Natural killer cell (primary cell): Measurements from ENCODE around the gene PLCB1. TPM values are rescaled to one million over a fixed set of nuclear protein-coding genes. Genes with fewer than 3 reads are reported as not detected.

Experiments
- ATAC-seq, 3 donors: fragments of 150-1000 bp in 2 of 3; fragments of 200-7000 bp in 1 of 3; cut with Tn5 transposase; 1 replicate in 1 of 3; 2 replicates in 2 of 3; pipeline ENCODE4 v1.10.0; 2021; ENCODE audit warnings: mild to moderate bottlenecking in 2 of 3, moderate library complexity in 2 of 3
- DNase-seq, 2 donors: peaks; one replicate each; pipeline versions ENCODE4 v3.0.0 to v3.0.0-alpha.2; 2013 to 2021; ENCODE audit warnings: mixed read lengths in 1 of 2
- H3K27ac ChIP-seq: one replicate; pipeline ENCODE4 v1.5.1; 2013; ENCODE audit warnings: mild to moderate bottlenecking, low read length
- H3K27me3 ChIP-seq: one replicate; pipeline ENCODE4 v1.6.1; 2013; ENCODE audit warnings: low read length; ENCODE audit not compliant: control insufficient read depth, insufficient read depth
- H3K36me3 ChIP-seq: one replicate; pipeline ENCODE4 v1.6.1; 2013; ENCODE audit warnings: low read length; ENCODE audit not compliant: control insufficient read depth, insufficient read depth
- H3K4me1 ChIP-seq: one replicate; pipeline ENCODE4 v1.6.1; 2013; ENCODE audit warnings: low read length; ENCODE audit not compliant: control insufficient read depth, insufficient read depth
- H3K4me3 ChIP-seq: one replicate; pipeline ENCODE4 v1.5.1; 2013; ENCODE audit warnings: low read length
- H3K9me3 ChIP-seq: one replicate; pipeline ENCODE4 v1.6.1; 2013; ENCODE audit warnings: low read length; ENCODE audit not compliant: control insufficient read depth, insufficient read depth
- H3K27ac Mint-ChIP-seq, 2 donors: one replicate each; pipeline ENCODE4 v1.8.0; 2022; ENCODE audit warnings: mild to moderate bottlenecking in 2 of 2, mixed read lengths in 2 of 2, moderate library complexity in 1 of 2
- H3K27me3 Mint-ChIP-seq, 2 donors: one replicate each; pipeline ENCODE4 v1.8.0; 2022; ENCODE audit warnings: low read depth in 2 of 2, mixed read lengths in 2 of 2
- H3K36me3 Mint-ChIP-seq: one replicate; pipeline ENCODE4 v1.8.0; 2022; ENCODE audit warnings: mixed read lengths
- H3K4me1 Mint-ChIP-seq, 2 donors: one replicate each; pipeline ENCODE4 v1.8.0; 2022; ENCODE audit warnings: mixed read lengths in 2 of 2
- H3K4me3 Mint-ChIP-seq: one replicate; pipeline ENCODE4 v1.8.0; 2022; ENCODE audit warnings: mild to moderate bottlenecking, moderate library complexity, mixed read lengths
- H3K9me3 Mint-ChIP-seq, 2 donors: one replicate each; pipeline ENCODE4 v1.8.0; 2022; ENCODE audit warnings: mixed read lengths in 2 of 2
- CTCF ChIP-seq: fragments of 200-600 bp; IDR thresholded peaks from one replicate; pipeline ENCODE4 v1.8.0; 2022; ENCODE audit warnings: antibody characterized with exemption
- WGBS: methylation state at CpG from one replicate; pipeline ENCODE4 v1.1.7; 2013; ENCODE audit warnings: missing lambda C conversion rate; ENCODE audit not compliant: insufficient coverage; 5-methylcytosine and 5-hydroxymethylcytosine counted together
- intact Hi-C: fragments of 100-400 bp; cut with micrococcal nuclease; formaldehyde crosslinking; loops from one replicate; pipeline ENCODE4 v1.14.2; 2022
- total RNA-seq, 4 donors: library from RNA; stranded (reverse); fragments of 120-200 nt in 1 of 4; gene quantifications; one replicate each; pipeline versions ENCODE4 v1.2.3 to v1.2.4, GENCODE V29; 2013 to 2022

The PLCB1 gene
- total RNA-seq, 3 donors from 2014 or later (not counting 1 experiment from before 2014, with no cell fraction given): 48.7 to 66.2 (median 57.7) TPM

GRCh38 chr20:8190043-8190880, 58.2 kb downstream of the PLCB1 start:
- H3K27me3 Mint-ChIP-seq: no peaks in the 10 kb centered on the region
- WGBS: 87% methylated on average over 4 of the region's 7 CpGs
- no peaks in the 10 kb centered on the region for H3K27me3 ChIP-seq
- no peak for TF ChIP-seq CTCF
- H3K27ac ChIP-seq: no peak overlapping the region
- H3K4me3 Mint-ChIP-seq: no peak overlapping the region
- no peaks in the 10 kb centered on the region for H3K36me3 ChIP-seq
- peaks cover 4% of the 10 kb centered on the region for H3K4me1 ChIP-seq
- DNase-seq (no peak), ATAC-seq (no peak)
- H3K9me3 ChIP-seq: no peaks in the 10 kb centered on the region
- H3K36me3 Mint-ChIP-seq: peaks cover 16% of the 10 kb centered on the region
- intact Hi-C loops: no loop called here
- peaks cover 42 to 44% of the 10 kb centered on the region in 2 donors for H3K4me1 Mint-ChIP-seq
- no peak overlapping the region for H3K27ac Mint-ChIP-seq
- H3K4me3 ChIP-seq: no peak overlapping the region
- peaks cover 4 to 9% of the 10 kb centered on the region in 2 donors for H3K9me3 Mint-ChIP-seq

GRCh38 chr20:8194721-8195120, 62.7 kb downstream of the PLCB1 start:
- H3K36me3 ChIP-seq: no peaks in the 10 kb centered on the region
- H3K27me3 Mint-ChIP-seq: no peaks in the 10 kb centered on the region
- H3K4me3 Mint-ChIP-seq: no peak overlapping the region
- no peak for DNase-seq
- no peak for TF ChIP-seq CTCF
- H3K9me3 Mint-ChIP-seq: peaks cover 4 to 9% of the 10 kb centered on the region in 2 donors
- no peaks in the 10 kb centered on the region for H3K9me3 ChIP-seq
- H3K27ac ChIP-seq: no peak overlapping the region
- H3K27me3 ChIP-seq: no peaks in the 10 kb centered on the region
- H3K27ac Mint-ChIP-seq: no peak overlapping the region
- no peak overlapping the region for H3K4me3 ChIP-seq
- ATAC-seq: no peak
- H3K4me1 Mint-ChIP-seq: peaks cover 18 to 22% of the 10 kb centered on the region in 2 donors
- H3K4me1 ChIP-seq: no peaks in the 10 kb centered on the region
- intact Hi-C loops: no loop called here
- H3K36me3 Mint-ChIP-seq: peaks cover 16% of the 10 kb centered on the region

- H3K27me3 Mint-ChIP-seq: no peaks in the 10 kb centered on the region
- H3K4me3 Mint-ChIP-seq: no peak overlapping the region
- H3K27ac Mint-ChIP-seq: no peak overlapping the region
- H3K4me3 ChIP-seq: no peak overlapping the region
- H3K36me3 ChIP-seq: no peaks in the 10 kb centered on the region
- H3K27me3 ChIP-seq: no peaks in the 10 kb centered on the region
- intact Hi-C loops: no loop called here
- DNase-seq: no peak
- H3K4me1 Mint-ChIP-seq: peaks cover 18 to 22% of the 10 kb centered on the region in 2 donors
- H3K36me3 Mint-ChIP-seq: peaks cover 16% of the 10 kb centered on the region
- no peak overlapping the region for H3K27ac ChIP-seq
- no peak for ATAC-seq
- H3K4me1 ChIP-seq: no peaks in the 10 kb centered on the region
- no peak for TF ChIP-seq CTCF
- 100% methylated on average over 1 of the region's 1 CpG for WGBS
- peaks cover 4 to 9% of the 10 kb centered on the region in 2 donors for H3K9me3 Mint-ChIP-seq
- H3K9me3 ChIP-seq: no peaks in the 10 kb centered on the region
These were observed 64.0 kb downstream of the PLCB1 start for GRCh38 chr20:8196096-8196495.

GRCh38 chr20:8200220-8200619, 68.2 kb downstream of the PLCB1 start:
- intact Hi-C loops: no loop called here
- H3K4me1 ChIP-seq: no peaks in the 10 kb centered on the region
- Mint-ChIP-seq H3K27ac (no peak overlapping the region), H3K36me3 (no peaks in the 10 kb centered on the region), H3K27me3 (no peaks in the 10 kb centered on the region), H3K4me3 (no peak overlapping the region), H3K9me3 (no peaks in the 10 kb centered on the region), H3K4me1 (peaks cover 11% of the 10 kb centered on the region in 2 donors)
- TF ChIP-seq CTCF: no peak
- no peaks in the 10 kb centered on the region for H3K36me3 ChIP-seq
- no peak for ATAC-seq
- H3K9me3 ChIP-seq: no peaks in the 10 kb centered on the region
- H3K4me3 ChIP-seq: no peak overlapping the region
- DNase-seq: no peak
- no peak overlapping the region for H3K27ac ChIP-seq
- no peaks in the 10 kb centered on the region for H3K27me3 ChIP-seq
